Measurements from ENCODE around the gene RAB33B. TPM values are rescaled to one million over a fixed set of nuclear protein-coding genes. Genes with fewer than 3 reads are reported as not detected.

The RAB33B gene
- polyA plus RNA-seq, 2 donors = 1.8 to 2.3 TPM

DNA sequence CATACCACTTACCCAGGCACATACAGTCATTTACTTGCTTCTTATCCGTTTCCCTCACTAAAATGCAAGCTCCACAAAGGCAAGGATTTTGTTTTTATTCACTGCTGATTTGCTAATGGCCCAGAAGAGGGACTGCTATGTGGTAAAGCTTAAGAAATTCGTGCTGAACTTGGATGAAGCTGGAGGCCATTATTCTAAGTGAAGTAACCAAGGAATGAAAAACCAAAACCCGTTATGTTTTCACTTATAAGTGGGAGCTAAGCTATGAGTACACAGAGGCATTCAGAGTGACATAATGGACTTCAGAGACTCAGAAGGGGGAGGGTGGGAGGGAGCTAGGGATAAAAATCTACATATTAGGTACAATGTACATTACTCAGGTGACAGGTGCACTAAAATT lies 47.2 kb downstream of the RAB33B start:
- Histone ChIP-seq H3K27me3 (ENCODE audit: control insufficient read depth in 1 of 2, insufficient read depth in 2 of 2, low read length in 2 of 2) (no peaks in the 10 kb centered on the region), H3K4me1 (ENCODE audit: control insufficient read depth in 2 of 2, insufficient read depth in 2 of 2, low read length in 1 of 2) (no peaks in the 10 kb centered on the region), H3K36me3 (ENCODE audit: control insufficient read depth in 2 of 2, insufficient read depth in 2 of 2, low read length in 1 of 2) (no peaks in the 10 kb centered on the region), H3K9me3 (ENCODE audit: control insufficient read depth in 2 of 2, insufficient read depth in 1 of 2, low read depth in 1 of 2, low read length in 1 of 2) (no peaks in the 10 kb centered on the region), H3K4me3 (ENCODE audit: low read depth in 1 of 2, low read length in 2 of 2) (no peak overlapping the region), H3K27ac (ENCODE audit: low read depth in 2 of 2, low read length in 1 of 2) (no peak overlapping the region)
- 46 to 48% methylated on average over 3 of the region's 3 CpGs for WGBS, 2 donors

DNA sequence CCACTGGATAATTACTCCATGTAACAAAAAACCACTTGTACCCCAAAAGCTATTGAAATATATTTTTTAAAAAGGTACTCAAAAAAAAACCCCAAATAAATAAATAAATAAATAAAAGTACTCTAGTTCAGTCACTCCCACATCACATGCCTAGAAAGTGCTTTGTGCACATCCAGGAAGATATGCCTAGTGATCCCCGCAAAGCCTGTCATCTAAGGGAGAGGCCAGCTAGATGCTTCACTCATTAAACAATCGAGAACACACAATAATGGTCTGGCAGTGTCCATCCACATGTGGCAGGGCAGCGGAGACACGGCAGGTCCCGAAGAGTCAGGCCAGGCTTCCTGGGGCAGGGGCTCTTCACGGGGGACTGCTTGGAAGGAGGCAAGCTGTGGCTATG lies 47.6 kb downstream of the RAB33B start:
- no peak overlapping the region for H3K27ac ChIP-seq (ENCODE audit: low read depth in 2 of 2, low read length in 1 of 2)
- H3K36me3 ChIP-seq (ENCODE audit: control insufficient read depth in 2 of 2, insufficient read depth in 2 of 2, low read length in 1 of 2) = no peaks in the 10 kb centered on the region
- H3K4me3 ChIP-seq (ENCODE audit: low read depth in 1 of 2, low read length in 2 of 2) = no peak overlapping the region
- H3K27me3 ChIP-seq (ENCODE audit: control insufficient read depth in 1 of 2, insufficient read depth in 2 of 2, low read length in 2 of 2) = no peaks in the 10 kb centered on the region
- H3K4me1 ChIP-seq (ENCODE audit: control insufficient read depth in 2 of 2, insufficient read depth in 2 of 2, low read length in 1 of 2) = no peaks in the 10 kb centered on the region
- no peaks in the 10 kb centered on the region for H3K9me3 ChIP-seq (ENCODE audit: control insufficient read depth in 2 of 2, insufficient read depth in 1 of 2, low read depth in 1 of 2, low read length in 1 of 2)
- 80 to 84% methylated on average over 6 of the region's 6 CpGs for WGBS, 2 donors

DNA sequence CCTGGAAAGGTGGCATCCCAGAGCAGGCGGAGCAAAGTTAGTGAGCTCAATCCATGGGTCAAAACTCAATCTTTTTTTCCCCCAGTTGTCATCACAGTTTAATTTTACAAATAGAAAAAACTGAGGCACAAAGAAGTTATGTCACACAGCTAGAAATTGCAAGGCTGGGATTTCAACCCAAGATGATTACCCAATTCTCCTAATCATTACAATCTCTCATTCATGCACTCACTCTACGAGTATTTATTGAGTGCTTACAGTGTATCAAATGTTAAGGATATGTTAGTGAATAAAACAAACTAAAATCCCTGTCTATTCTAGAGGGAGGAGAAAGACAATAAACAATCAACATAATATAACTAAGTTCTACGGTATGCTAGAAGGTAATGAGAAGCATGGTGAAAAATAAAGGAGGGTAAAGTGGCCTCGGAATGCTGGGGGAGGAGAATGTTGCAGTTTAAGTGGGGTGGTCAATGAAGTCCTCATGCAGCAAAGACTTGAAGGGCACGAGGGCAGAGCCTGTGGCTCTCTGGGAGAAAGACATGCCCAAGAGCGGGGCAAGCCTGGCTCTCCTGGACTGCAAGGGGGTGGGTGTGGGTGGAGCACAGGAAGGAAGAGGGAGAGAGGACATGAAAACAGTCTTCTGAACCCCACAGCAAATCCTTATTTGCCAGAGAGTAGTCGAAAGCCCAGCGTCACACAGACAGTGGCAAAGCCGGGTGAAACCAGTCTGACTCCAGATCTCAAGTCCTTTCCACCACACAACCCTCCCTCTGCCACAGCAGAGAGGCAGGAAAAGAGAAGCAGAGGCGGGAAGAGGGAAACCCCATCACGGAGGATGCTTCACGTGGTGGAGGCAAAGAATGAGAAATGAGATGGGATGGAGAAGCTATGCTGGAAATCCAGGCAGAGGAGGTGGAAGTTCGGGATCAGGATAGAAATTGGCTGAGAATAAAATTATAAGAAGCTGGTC lies 48.3 kb downstream of the RAB33B start:
- no peak overlapping the region for H3K27ac ChIP-seq (ENCODE audit: low read depth in 2 of 2, low read length in 1 of 2)
- no peaks in the 10 kb centered on the region for H3K9me3 ChIP-seq (ENCODE audit: control insufficient read depth in 2 of 2, insufficient read depth in 1 of 2, low read depth in 1 of 2, low read length in 1 of 2)
- WGBS, 2 donors = 74 to 78% methylated on average over 13 of the region's 13 CpGs
- H3K4me1 ChIP-seq (ENCODE audit: control insufficient read depth in 2 of 2, insufficient read depth in 2 of 2, low read length in 1 of 2) = no peaks in the 10 kb centered on the region
- H3K27me3 ChIP-seq (ENCODE audit: control insufficient read depth in 1 of 2, insufficient read depth in 2 of 2, low read length in 2 of 2) = no peaks in the 10 kb centered on the region
- no peak overlapping the region for H3K4me3 ChIP-seq (ENCODE audit: low read depth in 1 of 2, low read length in 2 of 2)
- no peaks in the 10 kb centered on the region for H3K36me3 ChIP-seq (ENCODE audit: control insufficient read depth in 2 of 2, insufficient read depth in 2 of 2, low read length in 1 of 2)

DNA sequence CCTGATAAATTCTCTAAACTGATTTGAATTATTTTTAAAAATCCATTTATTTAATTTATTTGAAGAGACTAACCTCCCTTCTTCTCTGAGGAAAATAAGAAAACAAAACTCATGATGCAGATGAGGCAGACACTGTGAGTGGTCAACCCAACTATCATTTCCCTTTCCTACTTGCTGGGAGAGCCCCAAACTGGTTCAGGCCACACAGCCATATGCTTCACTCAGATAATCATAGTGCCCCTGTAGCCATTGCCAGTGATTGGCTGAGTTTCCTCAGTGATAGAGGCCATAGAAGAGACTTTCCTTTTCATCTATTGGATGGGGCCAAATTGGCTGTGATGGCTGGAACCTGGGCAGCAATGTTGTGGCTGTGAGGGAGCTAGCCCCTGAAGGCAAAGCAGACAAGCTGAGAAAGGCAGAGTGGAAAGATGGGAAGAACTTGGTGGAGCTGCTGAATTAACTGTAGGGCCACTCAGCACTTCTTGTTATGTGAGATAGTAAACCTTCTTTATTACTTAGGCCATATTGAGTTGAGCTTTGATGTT lies 49.8 kb downstream of the RAB33B start:
- Histone ChIP-seq H3K4me1 (ENCODE audit: control insufficient read depth in 2 of 2, insufficient read depth in 2 of 2, low read length in 1 of 2) (no peaks in the 10 kb centered on the region), H3K9me3 (ENCODE audit: control insufficient read depth in 2 of 2, insufficient read depth in 1 of 2, low read depth in 1 of 2, low read length in 1 of 2) (no peaks in the 10 kb centered on the region), H3K4me3 (ENCODE audit: low read depth in 1 of 2, low read length in 2 of 2) (no peak overlapping the region), H3K27me3 (ENCODE audit: control insufficient read depth in 1 of 2, insufficient read depth in 2 of 2, low read length in 2 of 2) (no peaks in the 10 kb centered on the region), H3K36me3 (ENCODE audit: control insufficient read depth in 2 of 2, insufficient read depth in 2 of 2, low read length in 1 of 2) (no peaks in the 10 kb centered on the region), H3K27ac (ENCODE audit: low read depth in 2 of 2, low read length in 1 of 2) (no peak overlapping the region)

DNA sequence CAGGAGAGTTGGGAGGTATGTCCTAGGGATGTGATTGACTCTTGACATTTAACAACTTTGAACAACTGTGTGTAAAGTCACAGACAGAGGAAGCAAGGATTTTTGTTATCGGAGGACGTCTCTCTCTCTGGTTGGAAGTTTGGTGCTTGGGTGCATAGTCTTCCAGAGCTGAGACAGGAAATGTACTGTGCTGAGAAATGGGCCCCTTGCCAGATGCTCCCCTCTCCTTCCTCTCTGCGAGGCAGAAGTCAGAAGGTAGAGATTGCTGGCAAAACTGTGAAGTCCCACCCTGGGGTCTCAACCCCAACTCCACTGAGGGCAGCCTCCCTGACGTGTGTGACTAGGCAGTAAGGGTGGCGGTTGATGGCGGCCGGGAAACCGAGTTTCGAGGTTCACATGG lies 52.9 kb downstream of the RAB33B start:
- Histone ChIP-seq H3K27ac (ENCODE audit: low read depth in 2 of 2, low read length in 1 of 2) (no peak overlapping the region), H3K4me1 (ENCODE audit: control insufficient read depth in 2 of 2, insufficient read depth in 2 of 2, low read length in 1 of 2) (no peaks in the 10 kb centered on the region), H3K4me3 (ENCODE audit: low read depth in 1 of 2, low read length in 2 of 2) (no peak overlapping the region), H3K9me3 (ENCODE audit: control insufficient read depth in 2 of 2, insufficient read depth in 1 of 2, low read depth in 1 of 2, low read length in 1 of 2) (no peaks in the 10 kb centered on the region), H3K36me3 (ENCODE audit: control insufficient read depth in 2 of 2, insufficient read depth in 2 of 2, low read length in 1 of 2) (peaks cover 6 to 11% of the 10 kb centered on the region in 2 donors), H3K27me3 (ENCODE audit: control insufficient read depth in 1 of 2, insufficient read depth in 2 of 2, low read length in 2 of 2) (no peaks in the 10 kb centered on the region)
- 88 to 95% methylated on average over 8 to 9 of the region's 9 CpGs for WGBS, 2 donors

DNA sequence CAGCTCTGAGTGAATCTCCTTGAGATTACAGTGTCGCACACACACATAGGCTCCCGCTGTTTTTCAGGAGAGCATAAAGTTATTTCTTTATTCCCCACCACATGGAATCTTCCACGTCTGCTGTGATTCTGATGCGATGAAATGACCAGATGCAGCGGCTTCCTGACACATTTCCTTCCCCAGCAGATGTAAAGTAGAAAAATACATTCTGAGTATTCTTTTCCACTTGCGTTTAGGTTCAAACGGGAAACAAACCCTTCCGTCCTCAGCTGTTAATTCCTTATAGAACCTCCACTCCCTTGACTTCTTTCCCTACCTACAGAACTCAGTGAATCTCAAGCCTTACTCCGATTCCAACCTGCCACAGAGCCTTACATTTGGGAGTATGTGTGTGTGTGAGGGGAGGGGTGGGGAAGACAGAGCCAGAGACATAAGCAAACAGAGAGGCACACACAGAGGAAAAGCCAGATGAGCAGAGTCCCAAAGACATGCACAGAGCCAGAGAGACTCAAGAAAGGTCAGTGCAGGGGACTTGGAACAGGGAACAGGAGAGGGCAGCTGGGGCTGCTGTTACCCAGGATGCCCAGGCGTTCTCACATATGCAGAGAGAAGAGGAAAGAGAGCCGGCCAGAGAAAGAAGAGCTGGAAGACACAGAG lies 54.8 kb downstream of the RAB33B start:
- H3K27me3 ChIP-seq (ENCODE audit: control insufficient read depth in 1 of 2, insufficient read depth in 2 of 2, low read length in 2 of 2) = no peaks in the 10 kb centered on the region
- H3K9me3 ChIP-seq (ENCODE audit: control insufficient read depth in 2 of 2, insufficient read depth in 1 of 2, low read depth in 1 of 2, low read length in 1 of 2) = no peaks in the 10 kb centered on the region
- no peak overlapping the region for H3K27ac ChIP-seq (ENCODE audit: low read depth in 2 of 2, low read length in 1 of 2)
- no peak overlapping the region for H3K4me3 ChIP-seq (ENCODE audit: low read depth in 1 of 2, low read length in 2 of 2)
- 86 to 87% methylated on average over 11 of the region's 11 CpGs for WGBS, 2 donors
- H3K36me3 ChIP-seq (ENCODE audit: control insufficient read depth in 2 of 2, insufficient read depth in 2 of 2, low read length in 1 of 2) = peaks cover 9 to 20% of the 10 kb centered on the region in 2 donors
- H3K4me1 ChIP-seq (ENCODE audit: control insufficient read depth in 2 of 2, insufficient read depth in 2 of 2, low read length in 1 of 2) = no peaks in the 10 kb centered on the region

DNA sequence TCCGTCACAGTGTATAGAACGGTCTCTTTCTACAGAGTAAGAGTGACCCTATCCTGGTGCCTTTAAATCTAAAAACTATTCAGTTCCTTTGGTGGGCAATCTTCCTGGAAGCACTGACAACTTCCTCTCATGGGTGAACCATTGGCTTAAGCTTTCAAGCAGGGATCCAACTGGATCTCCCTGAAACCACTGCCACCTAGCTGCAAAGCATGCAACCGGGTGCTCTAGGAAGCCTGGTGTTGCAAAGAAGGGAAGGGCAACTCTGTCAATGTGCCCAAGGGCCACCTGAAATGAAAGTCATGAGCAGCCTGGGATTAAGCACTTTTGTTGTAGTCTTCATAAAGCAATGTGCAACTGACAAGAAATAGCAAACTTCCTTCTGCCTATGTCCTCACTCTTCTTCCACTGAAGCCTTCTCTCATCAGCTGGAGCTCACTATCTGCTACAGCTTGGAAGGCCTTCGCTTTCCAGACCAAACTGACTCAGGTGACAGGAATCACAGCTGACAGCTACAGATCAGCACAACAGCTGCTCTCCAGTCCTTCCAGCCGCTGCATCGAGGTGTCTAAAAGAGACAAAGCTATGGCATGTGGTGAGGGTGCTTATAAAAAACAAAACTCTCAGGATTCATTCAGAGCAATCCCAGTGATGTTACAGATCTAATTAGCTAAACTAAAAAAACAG lies 55.9 kb downstream of the RAB33B start:
- Histone ChIP-seq H3K4me1 (ENCODE audit: control insufficient read depth in 2 of 2, insufficient read depth in 2 of 2, low read length in 1 of 2) (no peaks in the 10 kb centered on the region), H3K27me3 (ENCODE audit: control insufficient read depth in 1 of 2, insufficient read depth in 2 of 2, low read length in 2 of 2) (no peaks in the 10 kb centered on the region), H3K4me3 (ENCODE audit: low read depth in 1 of 2, low read length in 2 of 2) (no peak overlapping the region), H3K27ac (ENCODE audit: low read depth in 2 of 2, low read length in 1 of 2) (no peak overlapping the region), H3K9me3 (ENCODE audit: control insufficient read depth in 2 of 2, insufficient read depth in 1 of 2, low read depth in 1 of 2, low read length in 1 of 2) (no peaks in the 10 kb centered on the region), H3K36me3 (ENCODE audit: control insufficient read depth in 2 of 2, insufficient read depth in 2 of 2, low read length in 1 of 2) (peaks cover 14 to 21% of the 10 kb centered on the region in 2 donors)
- WGBS, 2 donors = 83 to 86% methylated on average over 6 of the region's 6 CpGs

DNA sequence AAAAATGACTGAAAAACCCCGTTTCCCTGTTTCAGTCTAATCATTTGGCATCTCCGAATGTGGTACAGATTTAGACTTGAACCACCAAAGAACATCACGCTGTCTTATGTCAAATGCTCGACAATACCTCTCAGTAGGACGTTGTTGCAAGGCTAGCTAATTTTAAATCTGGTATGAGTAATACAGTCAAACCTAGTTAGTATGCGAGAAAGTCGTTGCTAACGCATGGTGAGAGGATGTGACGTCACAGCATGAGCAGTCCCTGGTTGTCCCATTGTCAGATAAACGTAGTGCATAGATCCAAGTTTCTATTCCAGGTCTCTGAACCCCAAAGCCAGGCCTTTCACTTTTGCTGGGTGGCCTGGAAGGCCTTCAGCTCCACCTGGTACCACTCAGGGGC lies 57.4 kb downstream of the RAB33B start:
- Histone ChIP-seq H3K4me3 (ENCODE audit: low read depth in 1 of 2, low read length in 2 of 2) (no peak overlapping the region), H3K36me3 (ENCODE audit: control insufficient read depth in 2 of 2, insufficient read depth in 2 of 2, low read length in 1 of 2) (peaks cover 21% of the 10 kb centered on the region in 2 donors), H3K27me3 (ENCODE audit: control insufficient read depth in 1 of 2, insufficient read depth in 2 of 2, low read length in 2 of 2) (no peaks in the 10 kb centered on the region), H3K27ac (ENCODE audit: low read depth in 2 of 2, low read length in 1 of 2) (no peak overlapping the region), H3K4me1 (ENCODE audit: control insufficient read depth in 2 of 2, insufficient read depth in 2 of 2, low read length in 1 of 2) (no peaks in the 10 kb centered on the region), H3K9me3 (ENCODE audit: control insufficient read depth in 2 of 2, insufficient read depth in 1 of 2, low read depth in 1 of 2, low read length in 1 of 2) (no peaks in the 10 kb centered on the region)
- WGBS, 2 donors = 79 to 84% methylated on average over 10 of the region's 10 CpGs

DNA sequence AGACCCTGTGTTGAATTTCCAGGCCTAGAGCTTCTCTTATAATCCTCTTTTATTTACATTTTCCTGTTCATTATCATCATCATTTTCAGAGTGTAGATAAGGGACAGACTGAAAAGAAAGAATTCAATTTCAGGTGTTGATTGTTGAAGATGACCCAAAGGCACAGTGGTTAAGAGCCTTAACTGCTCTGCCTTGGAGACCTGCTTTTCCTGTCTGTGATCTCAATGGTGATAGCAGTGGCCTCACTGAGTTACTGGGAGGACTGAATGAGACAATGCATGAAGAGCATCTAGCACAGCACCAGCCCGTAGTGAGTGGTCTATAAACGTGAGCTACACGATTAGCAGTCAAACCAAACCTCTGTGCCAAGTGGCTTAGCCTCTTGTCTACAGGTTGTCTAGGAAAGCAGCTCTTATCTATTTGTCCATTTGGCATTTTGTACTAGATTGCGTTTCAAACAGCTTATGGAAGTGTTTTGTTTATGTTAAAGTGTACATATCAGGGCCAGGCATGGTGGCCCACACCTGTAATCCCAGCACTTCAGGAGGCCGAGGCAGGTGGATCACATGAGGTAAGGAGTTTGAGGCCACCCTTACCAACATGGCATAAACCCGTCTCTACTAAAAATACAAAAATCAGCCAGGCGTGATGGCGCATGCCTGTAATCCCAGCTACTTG lies 60.6 kb downstream of the RAB33B start:
- WGBS, 2 donors = 89 to 93% methylated on average over 8 of the region's 8 CpGs
- no peaks in the 10 kb centered on the region for H3K4me1 ChIP-seq (ENCODE audit: control insufficient read depth in 2 of 2, insufficient read depth in 2 of 2, low read length in 1 of 2)
- peaks cover 23 to 28% of the 10 kb centered on the region in 2 donors for H3K36me3 ChIP-seq (ENCODE audit: control insufficient read depth in 2 of 2, insufficient read depth in 2 of 2, low read length in 1 of 2)

More for the DNA sequence above, 60.6 kb downstream of the RAB33B start:
- H3K9me3 ChIP-seq (ENCODE audit: control insufficient read depth in 2 of 2, insufficient read depth in 1 of 2, low read depth in 1 of 2, low read length in 1 of 2) = no peaks in the 10 kb centered on the region
- H3K27ac ChIP-seq (ENCODE audit: low read depth in 2 of 2, low read length in 1 of 2) = no peak overlapping the region
- no peaks in the 10 kb centered on the region for H3K27me3 ChIP-seq (ENCODE audit: control insufficient read depth in 1 of 2, insufficient read depth in 2 of 2, low read length in 2 of 2)
- no peak overlapping the region for H3K4me3 ChIP-seq (ENCODE audit: low read depth in 1 of 2, low read length in 2 of 2)

Measured in esophagus (tissue), 2 donors.